GM23248 (cell line): Measurements from ENCODE around the gene KLF7. TPM values are rescaled to one million over a fixed set of nuclear protein-coding genes. Genes with fewer than 3 reads are reported as not detected.

ENCODE experiments used
- DNase-seq: peaks from one replicate; pipeline ENCODE4 v3.0.0-alpha.2; 2015
- H2AFZ ChIP-seq: fragments of 200-600 bp; sonication (generic); 2 replicates; pipeline ENCODE4 v1.6.1; 2016; ENCODE audit warnings: antibody characterized with exemption
- H3F3A ChIP-seq: fragments of 200-600 bp; sonication (generic); 2 replicates; pipeline ENCODE4 v1.6.1; 2016; ENCODE audit warnings: mild to moderate bottlenecking, antibody characterized with exemption, mixed run types; ENCODE audit not compliant: insufficient read depth
- H3K27ac ChIP-seq: fragments of 200-600 bp; sonication (generic); 2 replicates; pipeline ENCODE4 v1.5.1; 2016; ENCODE audit warnings: mild to moderate bottlenecking
- H3K27me3 ChIP-seq: fragments of 200-600 bp; sonication (generic); replicated peaks from 2 replicates; pipeline ENCODE4 v1.6.1; 2016; ENCODE audit warnings: mild to moderate bottlenecking; ENCODE audit not compliant: insufficient read depth
- H3K36me3 ChIP-seq: fragments of 200-600 bp; sonication (generic); 2 replicates; pipeline ENCODE4 v1.6.1; 2016; ENCODE audit warnings: low read depth, mild to moderate bottlenecking
- H3K4me1 ChIP-seq: fragments of 200-600 bp; sonication (generic); 2 replicates; pipeline ENCODE4 v1.6.1; 2016; ENCODE audit warnings: mild to moderate bottlenecking; ENCODE audit not compliant: insufficient read depth
- H3K4me2 ChIP-seq: fragments of 200-600 bp; sonication (generic); one replicate; pipeline ENCODE4 v1.6.1; 2016; ENCODE audit warnings: mild to moderate bottlenecking; ENCODE audit not compliant: unreplicated experiment
- H3K4me3 ChIP-seq: fragments of 200-600 bp; sonication (generic); 2 replicates; pipeline ENCODE4 v1.5.1; 2016; ENCODE audit warnings: mild to moderate bottlenecking
- H3K79me2 ChIP-seq: fragments of 200-600 bp; sonication (generic); 2 replicates; pipeline ENCODE4 v1.6.1; 2016; ENCODE audit warnings: mild to moderate bottlenecking; ENCODE audit not compliant: insufficient read depth
- H3K9ac ChIP-seq: fragments of 200-600 bp; sonication (generic); 2 replicates; pipeline ENCODE4 v1.6.1; 2016; ENCODE audit warnings: mild to moderate bottlenecking
- H3K9me2 ChIP-seq: fragments of 200-600 bp; sonication (generic); 2 replicates; pipeline ENCODE4 v1.6.1; 2016; ENCODE audit warnings: mixed run types, mild to moderate bottlenecking, moderate library complexity; ENCODE audit not compliant: insufficient read depth
- H3K9me3 ChIP-seq: fragments of 200-600 bp; sonication (generic); one replicate; pipeline ENCODE4 v1.6.1; 2017; ENCODE audit warnings: low read depth
- H4K20me1 ChIP-seq: fragments of 200-600 bp; sonication (generic); 2 replicates; pipeline ENCODE4 v1.6.0; 2016; ENCODE audit not compliant: insufficient read depth
- EZH2 ChIP-seq: fragments of 200-600 bp; sonication (generic); IDR thresholded peaks from 2 replicates; pipeline ENCODE4 v1.6.1; 2018; ENCODE audit warnings: antibody characterized with exemption, mild to moderate bottlenecking; ENCODE audit not compliant: insufficient read depth, poor library complexity, severe bottlenecking
- EZH2phosphoT487 ChIP-seq: fragments of 200-600 bp; sonication (generic); IDR thresholded peaks from 2 replicates; pipeline ENCODE4 v1.6.1; 2018; ENCODE audit warnings: antibody characterized with exemption, moderate library complexity, mild to moderate bottlenecking, low read depth; ENCODE audit not compliant: insufficient read depth
- WGBS, 2 experiments: methylation state at CpG; one replicate each; pipeline ENCODE4 v1.1.6; 2015 to 2017; ENCODE audit warnings: low lambda C conversion rate in 2 of 2, low coverage in 1 of 2; ENCODE audit errors: missing lambda C conversion rate in 2 of 2; 5-methylcytosine and 5-hydroxymethylcytosine counted together
- in situ Hi-C: fragments of 300-500 bp; cut with MboI; formaldehyde crosslinking; loops from 2 replicates; pipeline ENCODE4 v1.15.0; 2020
- polyA plus RNA-seq: library from polyadenylated mRNA; unstranded; fragments of >200 nt; fragmentation: Nextera tagmentation; extraction: Ambion mirVana; gene quantifications from 2 replicates; pipeline ENCODE4 v1.2.1, GENCODE V29; 2016
- total RNA-seq: library from RNA; depleted of rRNA; stranded (reverse); fragments of >200 nt; shearing (Covaris generic); gene quantifications from 2 replicates; pipeline ENCODE4 v1.2.3, GENCODE V29; 2014

The KLF7 gene
- total and polyA plus RNA-seq, 2 experiments from 2014 or later, result 22.5 to 39.4 TPM

- Histone ChIP-seq H2AFZ (no peak overlapping the region), H3K9ac (no peak overlapping the region), H3K36me3 (no peaks in the 10 kb centered on the region), H3K27me3 (no peaks in the 10 kb centered on the region), H3K9me3 (no peaks in the 10 kb centered on the region), H3K4me3 (no peak overlapping the region), H3K79me2 (no peaks in the 10 kb centered on the region), H3K9me2 (no peaks in the 10 kb centered on the region), H3F3A (no peaks in the 10 kb centered on the region; the same call in 1 of the 2 replicates), H3K4me1 (0 out of 2 replicates have a peak, but pooled peaks cover 6% of the 10 kb centered on the region), H3K4me2 (no peak overlapping the region), H3K27ac (no peak overlapping the region), H4K20me1 (no peaks in the 10 kb centered on the region)
- no peak for TF ChIP-seq EZH2phosphoT487
- in situ Hi-C loops, result no loop called here
- no peak for DNase-seq
- 31 to 35% methylated on average over 2 of the region's 2 CpGs for WGBS, 2 experiments
These were observed 99.6 kb downstream of the KLF7 start for GRCh38 chr2:207066166-207066565.

DNA sequence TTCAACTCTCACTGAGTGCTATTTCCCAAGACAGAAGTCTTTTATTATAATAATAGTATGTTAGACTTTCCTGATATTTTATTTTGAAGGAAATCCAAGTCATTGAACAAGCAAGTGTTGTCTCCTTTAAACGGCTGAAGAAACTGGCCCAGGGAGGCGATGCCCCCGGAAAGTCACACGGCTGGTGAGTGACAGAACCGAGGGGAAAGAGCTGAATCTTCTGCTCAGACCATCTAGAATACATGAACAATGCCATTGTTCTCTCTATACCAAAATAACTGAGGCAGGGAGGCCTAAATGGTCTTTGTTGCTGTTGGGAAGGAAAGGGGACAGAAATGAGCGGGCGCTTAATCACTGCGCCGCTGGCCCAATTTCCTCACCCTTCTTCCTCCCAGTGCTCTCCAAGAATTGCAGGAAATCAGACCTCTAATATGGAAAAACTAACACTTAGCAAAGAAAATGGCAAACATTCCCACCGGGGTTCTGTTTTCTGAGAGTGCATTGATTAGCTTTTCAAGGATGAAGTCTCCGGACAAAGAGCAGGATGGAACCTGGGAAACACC, 101.5 kb downstream of the KLF7 start:
- Histone ChIP-seq H3K27me3 (no peaks in the 10 kb centered on the region), H3F3A (no peaks in the 10 kb centered on the region; the same call in 1 of the 2 replicates), H3K9me2 (no peaks in the 10 kb centered on the region), H3K27ac (no peak overlapping the region), H3K79me2 (no peaks in the 10 kb centered on the region), H3K4me1 (0 out of 2 replicates have a peak, but pooled peaks cover 6% of the 10 kb centered on the region), H4K20me1 (no peaks in the 10 kb centered on the region), H3K9ac (no peak overlapping the region), H2AFZ (no peak overlapping the region), H3K4me3 (no peak overlapping the region), H3K4me2 (no peak overlapping the region), H3K9me3 (no peaks in the 10 kb centered on the region), H3K36me3 (no peaks in the 10 kb centered on the region)
- WGBS, 2 experiments, result 90% methylated on average over 11 of the region's 11 CpGs
- no peak for DNase-seq
- no peak for TF ChIP-seq EZH2
- TF ChIP-seq EZH2phosphoT487, result no peak
- in situ Hi-C loops, result no loop called here

GRCh38 chr2:207061181-207061580, 104.6 kb downstream of the KLF7 start:
- Histone ChIP-seq H3K27ac (no peak overlapping the region), H3K9me2 (no peaks in the 10 kb centered on the region), H3K27me3 (no peaks in the 10 kb centered on the region), H2AFZ (no peak overlapping the region), H4K20me1 (no peaks in the 10 kb centered on the region), H3K9me3 (no peaks in the 10 kb centered on the region), H3K4me1 (no peaks in the 10 kb centered on the region), H3K4me2 (no peak overlapping the region), H3F3A (no peaks in the 10 kb centered on the region; the same call in 1 of the 2 replicates), H3K4me3 (no peak overlapping the region), H3K36me3 (no peaks in the 10 kb centered on the region), H3K9ac (no peak overlapping the region), H3K79me2 (no peaks in the 10 kb centered on the region)
- DNase-seq, result no peak
- in situ Hi-C loops, result no loop called here
- 42% methylated on average over 1 of the region's 1 CpG for WGBS, 2 experiments
- TF ChIP-seq EZH2, result no peak
- TF ChIP-seq EZH2phosphoT487, result no peak

DNA sequence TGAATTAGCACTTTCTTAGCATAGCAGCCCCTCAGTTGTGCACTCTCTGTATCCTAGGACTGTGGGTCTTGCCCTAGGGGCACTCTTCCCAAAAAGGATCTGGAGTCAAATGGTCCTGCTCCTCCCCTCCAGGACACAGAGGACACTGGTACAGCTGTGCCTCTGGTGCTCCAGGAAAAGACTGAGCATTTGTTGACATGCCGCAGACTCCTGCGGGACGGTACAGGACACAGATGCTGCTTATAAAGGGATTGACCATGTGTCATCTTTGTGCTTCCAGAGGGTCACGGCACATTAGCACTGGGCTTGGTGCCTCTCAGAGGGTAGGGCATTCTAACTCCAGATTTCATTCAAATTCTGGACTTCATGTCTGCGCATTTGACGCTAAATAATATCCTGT, 110.5 kb downstream of the KLF7 start:
- Histone ChIP-seq H3K27ac (no peak overlapping the region), H3K9me3 (no peaks in the 10 kb centered on the region), H3K4me1 (peaks cover 6% of the 10 kb centered on the region; the same call in 1 of the 2 replicates), H3K36me3 (no peaks in the 10 kb centered on the region), H3K9ac (no peak overlapping the region), H3K4me3 (no peak overlapping the region), H2AFZ (no peak overlapping the region), H3K79me2 (no peaks in the 10 kb centered on the region), H3K27me3 (no peaks in the 10 kb centered on the region), H3K9me2 (no peaks in the 10 kb centered on the region), H4K20me1 (no peaks in the 10 kb centered on the region), H3F3A (0 out of 2 replicates have a peak, but pooled peaks cover 4% of the 10 kb centered on the region), H3K4me2 (no peak overlapping the region)
- TF ChIP-seq EZH2phosphoT487, result no peak
- no peak for DNase-seq
- in situ Hi-C loops, result no loop called here
- WGBS, 2 experiments, result 67 to 74% methylated on average over 6 of the region's 6 CpGs

DNA sequence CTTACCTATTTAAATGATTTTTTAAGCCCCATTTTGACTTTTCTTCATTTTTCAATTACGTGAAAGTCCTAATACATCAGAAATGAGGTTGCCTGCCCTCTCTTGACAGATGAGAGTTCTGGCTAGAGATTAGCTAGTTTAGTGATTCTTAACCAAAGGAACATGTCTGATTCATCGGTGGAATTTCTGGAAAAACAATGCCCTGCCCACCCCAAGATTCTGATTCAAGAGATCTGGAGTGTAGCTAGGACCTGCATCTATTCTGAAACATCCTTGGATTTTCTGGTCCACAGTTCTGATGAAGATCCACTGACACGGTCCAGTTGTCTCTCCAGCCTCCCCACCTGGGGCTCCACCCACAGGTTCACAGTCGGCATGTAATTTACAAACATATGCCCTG, 111.2 kb downstream of the KLF7 start:
- no peak overlapping the region for H3K27ac ChIP-seq
- no peaks in the 10 kb centered on the region for H3K9me2 ChIP-seq
- DNase-seq, result peak; percentile 62
- H3F3A ChIP-seq, result 0 out of 2 replicates have a peak, but pooled peaks cover 4% of the 10 kb centered on the region
- WGBS, 2 experiments, result 56 to 65% methylated on average over 4 of the region's 4 CpGs
- no peak overlapping the region for H3K4me3 ChIP-seq
- H3K9ac ChIP-seq, result no peak overlapping the region
- H3K9me3 ChIP-seq, result no peaks in the 10 kb centered on the region
- no peaks in the 10 kb centered on the region for H3K36me3 ChIP-seq
- in situ Hi-C loops, result no loop called here
- H3K4me2 ChIP-seq, result no peak overlapping the region
- TF ChIP-seq EZH2phosphoT487 (no peak), EZH2 (no peak)
- H3K27me3 ChIP-seq, result no peaks in the 10 kb centered on the region
- H2AFZ ChIP-seq, result no peak overlapping the region
- no peaks in the 10 kb centered on the region for H3K79me2 ChIP-seq
- no peaks in the 10 kb centered on the region for H4K20me1 ChIP-seq
- H3K4me1 ChIP-seq, result peaks cover 6% of the 10 kb centered on the region; the same call in 1 of the 2 replicates
